ENCODE data around the gene ARMC2. TPM values are rescaled to one million over a fixed set of nuclear protein-coding genes. Genes with fewer than 3 reads are reported as not detected.

Gene ARMC2
- total and polyA plus RNA-seq, 2 donors (not counting 3 experiments of a cell fraction or from before 2014, with no cell fraction given) = 1.7 to 3.7 TPM

- no TSS peak for BruUV-seq (replicated peaks)
- Histone ChIP-seq H3K4me2 (ENCODE audit: insufficient read depth, low read length) (no peak overlapping the region), H3K27me3 (ENCODE audit: control insufficient read depth in 2 of 2, insufficient read depth in 2 of 2, low read length in 2 of 2) (no peaks in the 10 kb centered on the region), H3K4me1 (ENCODE audit: control insufficient read depth, extremely low read depth, insufficient read depth, low read length) (peaks cover 4% of the 10 kb centered on the region), H2AFZ (ENCODE audit: low read depth, low read length) (no peak overlapping the region), H3K9ac (replicated peaks; ENCODE audit: extremely low read depth, insufficient read depth, low read length) (no peak overlapping the region), H3K36me3 (ENCODE audit: control insufficient read depth in 2 of 2, extremely low read depth in 1 of 2, insufficient read depth in 2 of 2, low read length in 2 of 2) (no peaks in the 10 kb centered on the region), H3K9me3 (replicated peaks; ENCODE audit: control insufficient read depth, insufficient read depth, low read length) (no peaks in the 10 kb centered on the region), H3K9me1 (replicated peaks; ENCODE audit: control insufficient read depth, extremely low read depth, insufficient read depth, low read length) (no peaks in the 10 kb centered on the region), H4K20me1 (replicated peaks; ENCODE audit: control insufficient read depth, extremely low read depth, insufficient read depth, low read length) (no peaks in the 10 kb centered on the region), H3K27ac (ENCODE audit: insufficient read depth, low read depth, low read length) (no peak overlapping the region), H3K4me3 (replicated peaks in 1 of 3; ENCODE audit: insufficient read depth in 1 of 3, low read depth in 1 of 3, low read length in 3 of 3) (no peak overlapping the region), H3K79me2 (ENCODE audit: control insufficient read depth, insufficient read depth, low read length) (no peaks in the 10 kb centered on the region)
- TF ChIP-seq MAX (IDR thresholded peaks at IDR 0.05; ENCODE audit: insufficient read depth, insufficient read length) (no peak), JUN (IDR thresholded peaks at IDR 0.05; ENCODE audit: borderline replicate concordance, insufficient read depth, insufficient read length, low read depth) (no peak), EZH2 (IDR thresholded peaks at IDR 0.05; ENCODE audit: borderline replicate concordance, low read depth, low read length, severe bottlenecking) (no peak), POLR2A (IDR thresholded peaks at IDR 0.05; ENCODE audit: low read depth, low read length) (no peak), GATA2 (IDR thresholded peaks at IDR 0.05; ENCODE audit: insufficient read depth, insufficient read length, low read depth, low read length) (no peak), FOS (IDR thresholded peaks at IDR 0.05; ENCODE audit: borderline replicate concordance, insufficient read depth, low read length) (no peak), CTCF (IDR thresholded peaks at IDR 0.05; ENCODE audit: extremely low read depth in 1 of 2, insufficient read depth in 1 of 2, low read depth in 1 of 2, low read length in 2 of 2) (no peak), POLR2AphosphoS5 (IDR thresholded peaks at IDR 0.05; ENCODE audit: insufficient read depth, low read depth, low read length) (no peak), MYC (IDR thresholded peaks at IDR 0.05; ENCODE audit: low read depth, low read length) (no peak)
- ChIA-PET CTCF (interaction anchor here (0.9 kb wide), 2 partner anchors 13 kb away, joined by 3 read pairs; no protein-coding TSS in a partner anchor), POLR2A (no interaction called here)
- dilution Hi-C loops (cut with MboI; ENCODE audit: extremely low pct_ligation_motif_present, low sequenced_read_pairs) (no loop called here), intact Hi-C loops (cut with micrococcal nuclease) (no loop called here)
- FAIRE-seq (no peak), DNase-seq (ENCODE audit: low read depth, low spot score) (no peak)
Observed at GRCh38 chr6:108927927-108928326, 79.7 kb downstream of the ARMC2 start.
